Kidney (tissue), 14 donors: ENCODE data around the gene RTP5. TPM values are rescaled to one million over a fixed set of nuclear protein-coding genes. Genes with fewer than 3 reads are reported as not detected.

Source experiments
- DNase-seq, 5 donors: peaks; one replicate each; pipeline ENCODE4 v3.0.0-alpha.2; 2013 to 2020
- FAIRE-seq: peaks from 2 replicates; lab custom pipeline; 2012; peaks lifted over from hg19 to GRCh38; lab: Jason Lieb, UNC
- H3K27ac ChIP-seq, 2 donors: one replicate each; pipeline ENCODE4 v1.7.0; 2013; ENCODE audit warnings: low read depth in 2 of 2, low read length in 2 of 2, inconsistent platforms in 1 of 2
- H3K27me3 ChIP-seq: one replicate; pipeline ENCODE4 v1.7.1; 2013; ENCODE audit warnings: low read length, inconsistent platforms; ENCODE audit not compliant: control insufficient read depth, insufficient read depth
- H3K36me3 ChIP-seq, 3 donors: one replicate each; pipeline versions ENCODE4 v1.7.0 to v1.7.1; 2013; ENCODE audit warnings: low read length in 3 of 3, control low read depth in 1 of 3, inconsistent platforms in 1 of 3; ENCODE audit not compliant: insufficient read depth in 3 of 3, control insufficient read depth in 2 of 3
- H3K4me1 ChIP-seq, 3 donors: one replicate each; pipeline versions ENCODE4 v1.7.0 to v1.7.1; 2013; ENCODE audit warnings: low read length in 3 of 3, inconsistent platforms in 1 of 3, low read depth in 1 of 3; ENCODE audit not compliant: control insufficient read depth in 2 of 3, insufficient read depth in 2 of 3
- H3K4me3 ChIP-seq, 3 donors: one replicate each; pipeline versions ENCODE4 v1.7.0 to v1.8.1; 2013; ENCODE audit warnings: low read length in 3 of 3, control low read depth in 1 of 3, inconsistent platforms in 1 of 3
- H3K9ac ChIP-seq, 3 donors: one replicate each; pipeline versions ENCODE4 v1.7.0 to v1.7.1; 2013; ENCODE audit warnings: low read length in 3 of 3, control low read depth in 1 of 3, inconsistent platforms in 1 of 3
- H3K9me3 ChIP-seq, 3 donors: one replicate each; pipeline versions ENCODE4 v1.7.0 to v1.7.1; 2013; ENCODE audit warnings: low read length in 3 of 3, control low read depth in 1 of 3, inconsistent platforms in 1 of 3; ENCODE audit not compliant: control insufficient read depth in 2 of 3, insufficient read depth in 1 of 3
- CTCF ChIP-seq: IDR thresholded peaks from 3 replicates; pipeline ENCODE4 v1.5.1; 2012; ENCODE audit warnings: mild to moderate bottlenecking, moderate library complexity, borderline replicate concordance; ENCODE audit not compliant: insufficient read depth; ENCODE audit errors: extremely low read depth
- intact Hi-C: fragments of 100-400 bp; cut with DNase I; formaldehyde crosslinking; loops from one replicate; pipeline ENCODE4 v1.11.1; 2022
- polyA plus RNA-seq: library from polyadenylated mRNA; stranded (reverse); fragments of 350-450 nt; fragmentation: Illumina TruSeq; extraction: RNeasy Lipid Tissue Mini Kit (QIAGEN cat#74804); gene quantifications from one replicate; pipeline ENCODE4 v1.2.3, GENCODE V29; 2014; ENCODE audit warnings: low read depth, low replicate concordance; ENCODE audit not compliant: insufficient read depth
- total RNA-seq: library from RNA; stranded (reverse); fragmentation: NEBNext Ultra II Directional; extraction: Animal tissue kit (Norgen Biotek cat#: 25700); gene quantifications from one replicate; pipeline ENCODE4 v1.2.1, GENCODE V29; 2021
- donor health status: control.
- donor health status: control.
- donor health status: control.
- donor health status: control.
- donor health status: control.
- donor health status: DM: yes; HTN: yes; CAD: no.
- donor health status: Normal renal cell carcinoma (clear cell type).

Gene RTP5
- total and polyA plus RNA-seq, 2 donors from 2014 or later = 0.13 TPM; not detected in 1

- no peaks in the 10 kb centered on the region for H3K9me3 ChIP-seq
- no peaks in the 10 kb centered on the region for H3K27me3 ChIP-seq
- H3K4me1 ChIP-seq = peaks cover 0 to 8% (median 0%) of the 10 kb centered on the region in 3 donors
- FAIRE-seq (no peak), DNase-seq (no peak)
- no peak overlapping the region for H3K27ac ChIP-seq
- intact Hi-C loops = no loop called here
- H3K4me3 ChIP-seq = no peak overlapping the region
- no peak for TF ChIP-seq CTCF
- H3K9ac ChIP-seq = no peak overlapping the region
- no peaks in the 10 kb centered on the region for H3K36me3 ChIP-seq
These were observed 20.5 kb upstream of the RTP5 start for GRCh38 chr2:241848761-241849615.

- no peaks in the 10 kb centered on the region for H3K27me3 ChIP-seq
- H3K36me3 ChIP-seq = no peaks in the 10 kb centered on the region
- peaks cover 0 to 4% (median 0%) of the 10 kb centered on the region in 3 donors for H3K4me1 ChIP-seq
- FAIRE-seq (no peak), DNase-seq (peak in 1 of 5 donors; percentile 29)
- H3K9ac ChIP-seq = no peak overlapping the region
- no peaks in the 10 kb centered on the region for H3K9me3 ChIP-seq
- H3K4me3 ChIP-seq = no peak overlapping the region
- TF ChIP-seq CTCF = no peak
- intact Hi-C loops = no loop called here
- no peak overlapping the region for H3K27ac ChIP-seq
These were observed 19.6 kb upstream of the RTP5 start for GRCh38 chr2:241849616-241850543.

- Histone ChIP-seq H3K9me3 (no peaks in the 10 kb centered on the region), H3K27me3 (no peaks in the 10 kb centered on the region), H3K4me1 (peaks cover 0 to 2% (median 0%) of the 10 kb centered on the region in 3 donors), H3K9ac (no peak overlapping the region), H3K4me3 (no peak overlapping the region), H3K36me3 (no peaks in the 10 kb centered on the region), H3K27ac (no peak overlapping the region)
- no peak for DNase-seq
- intact Hi-C loops = no loop called here
- no peak for TF ChIP-seq CTCF
- FAIRE-seq = no peak
These were observed 18.8 kb upstream of the RTP5 start for GRCh38 chr2:241850544-241851324.
